ENCODE data around the gene TAGLN2.

The TAGLN2 gene

GRCh38 chr1:159925719-159926078 lies 392 bp upstream of the TAGLN2 start:
- Histone ChIP-seq H3K9me3 (ENCODE audit: control insufficient read depth, insufficient read depth, low read length) (no peaks in the 10 kb centered on the region), H3K9ac (ENCODE audit: low read depth, low read length) (peak overlapping the region; percentile 56), H3K36me3 (ENCODE audit: insufficient read depth, low read length) (no peaks in the 10 kb centered on the region), H3K4me1 (ENCODE audit: insufficient read depth, low read length) (peaks cover 21% of the 10 kb centered on the region)

GRCh38 chr1:159924025-159924790 lies 1.1 kb downstream of the TAGLN2 start:
- Histone ChIP-seq H3K36me3 (ENCODE audit: insufficient read depth, low read length) (no peaks in the 10 kb centered on the region), H3K9ac (ENCODE audit: low read depth, low read length) (peak overlapping the region; percentile 56), H3K9me3 (ENCODE audit: control insufficient read depth, insufficient read depth, low read length) (no peaks in the 10 kb centered on the region), H3K4me1 (ENCODE audit: insufficient read depth, low read length) (peaks cover 21% of the 10 kb centered on the region)

GRCh38 chr1:159923203-159924024 lies 1.9 kb downstream of the TAGLN2 start:
- Histone ChIP-seq H3K9me3 (ENCODE audit: control insufficient read depth, insufficient read depth, low read length) (no peaks in the 10 kb centered on the region), H3K36me3 (ENCODE audit: insufficient read depth, low read length) (no peaks in the 10 kb centered on the region), H3K9ac (ENCODE audit: low read depth, low read length) (peak overlapping the region; percentile 56), H3K4me1 (ENCODE audit: insufficient read depth, low read length) (peaks cover 21% of the 10 kb centered on the region)

GRCh38 chr1:159922511-159923202 lies 2.6 kb downstream of the TAGLN2 start:
- Histone ChIP-seq H3K4me1 (ENCODE audit: insufficient read depth, low read length) (peaks cover 23% of the 10 kb centered on the region), H3K36me3 (ENCODE audit: insufficient read depth, low read length) (no peaks in the 10 kb centered on the region), H3K9ac (ENCODE audit: low read depth, low read length) (no peak overlapping the region; the same call in 1 of the 2 replicates), H3K9me3 (ENCODE audit: control insufficient read depth, insufficient read depth, low read length) (no peaks in the 10 kb centered on the region)

GRCh38 chr1:159921700-159922504 lies 3.4 kb downstream of the TAGLN2 start:
- Histone ChIP-seq H3K9me3 (ENCODE audit: control insufficient read depth, insufficient read depth, low read length) (no peaks in the 10 kb centered on the region), H3K4me1 (ENCODE audit: insufficient read depth, low read length) (peaks cover 26% of the 10 kb centered on the region), H3K36me3 (ENCODE audit: insufficient read depth, low read length) (no peaks in the 10 kb centered on the region), H3K9ac (ENCODE audit: low read depth, low read length) (no peak overlapping the region)

- no peaks in the 10 kb centered on the region for H3K36me3 ChIP-seq (ENCODE audit: insufficient read depth, low read length)
Observed at GRCh38 chr1:159921251-159921650, 4.1 kb downstream of the TAGLN2 start.

GRCh38 chr1:159920651-159921050 lies 4.7 kb downstream of the TAGLN2 start:
- Histone ChIP-seq H3K9me3 (ENCODE audit: control insufficient read depth, insufficient read depth, low read length) (no peaks in the 10 kb centered on the region), H3K4me1 (ENCODE audit: insufficient read depth, low read length) (peaks cover 38% of the 10 kb centered on the region), H3K9ac (ENCODE audit: low read depth, low read length) (no peak overlapping the region), H3K36me3 (ENCODE audit: insufficient read depth, low read length) (no peaks in the 10 kb centered on the region)

More at GRCh38 chr1:159921251-159921650, 4.1 kb downstream of the TAGLN2 start:
- no peak overlapping the region for H3K9ac ChIP-seq (ENCODE audit: low read depth, low read length)
- peaks cover 32% of the 10 kb centered on the region for H3K4me1 ChIP-seq (ENCODE audit: insufficient read depth, low read length)
- H3K9me3 ChIP-seq (ENCODE audit: control insufficient read depth, insufficient read depth, low read length): no peaks in the 10 kb centered on the region

- Histone ChIP-seq H3K36me3 (ENCODE audit: insufficient read depth, low read length) (no peaks in the 10 kb centered on the region), H3K9ac (ENCODE audit: low read depth, low read length) (no peak overlapping the region), H3K4me1 (ENCODE audit: insufficient read depth, low read length) (peaks cover 43% of the 10 kb centered on the region), H3K9me3 (ENCODE audit: control insufficient read depth, insufficient read depth, low read length) (no peaks in the 10 kb centered on the region)
Observed at GRCh38 chr1:159920202-159920601, 5.1 kb downstream of the TAGLN2 start.

- H3K9ac ChIP-seq (ENCODE audit: low read depth, low read length): no peak overlapping the region
- H3K9me3 ChIP-seq (ENCODE audit: control insufficient read depth, insufficient read depth, low read length): no peaks in the 10 kb centered on the region
- peaks cover 47% of the 10 kb centered on the region for H3K4me1 ChIP-seq (ENCODE audit: insufficient read depth, low read length)
- no peaks in the 10 kb centered on the region for H3K36me3 ChIP-seq (ENCODE audit: insufficient read depth, low read length)
Observed at GRCh38 chr1:159919236-159919865, 6.0 kb downstream of the TAGLN2 start.

GRCh38 chr1:159918352-159919200 lies 6.7 kb downstream of the TAGLN2 start:
- Histone ChIP-seq H3K36me3 (ENCODE audit: insufficient read depth, low read length) (no peaks in the 10 kb centered on the region), H3K4me1 (ENCODE audit: insufficient read depth, low read length) (peaks cover 49% of the 10 kb centered on the region)

GRCh38 chr1:159917533-159918351 lies 7.6 kb downstream of the TAGLN2 start:
- Histone ChIP-seq H3K9ac (ENCODE audit: low read depth, low read length) (no peak overlapping the region), H3K36me3 (ENCODE audit: insufficient read depth, low read length) (no peaks in the 10 kb centered on the region), H3K4me1 (ENCODE audit: insufficient read depth, low read length) (peaks cover 46% of the 10 kb centered on the region), H3K9me3 (ENCODE audit: control insufficient read depth, insufficient read depth, low read length) (no peaks in the 10 kb centered on the region)

More at GRCh38 chr1:159918352-159919200, 6.7 kb downstream of the TAGLN2 start:
- no peak overlapping the region for H3K9ac ChIP-seq (ENCODE audit: low read depth, low read length)
- no peaks in the 10 kb centered on the region for H3K9me3 ChIP-seq (ENCODE audit: control insufficient read depth, insufficient read depth, low read length)
